ENCODE data around the gene HLA-C. TPM values are rescaled to one million over a fixed set of nuclear protein-coding genes. Genes with fewer than 3 reads are reported as not detected.
"Not testable (repeated sequence)": the region's sequence is repeated elsewhere in the genome, so short reads cannot be mapped to it uniquely, and the experiment has no call there.

The HLA-C gene
- 156 TPM for total RNA-seq
- long read RNA-seq, transcript HLA-C-203 (8 exons, 1,554 nt): minor isoform, 25 of 879 reads
- long read RNA-seq, transcript HLA-C-201 (8 exons, 1,536 nt): major isoform, 773 of 879 reads
- long read RNA-seq, transcript HLA-C-208 (6 exons, 1,880 nt): minor isoform, 13 of 879 reads
- long read RNA-seq, partial matches to known transcripts: 32 of 879 reads
- long read RNA-seq, other reads (novel, unspliced or antisense): 35 of 879 reads

DNA sequence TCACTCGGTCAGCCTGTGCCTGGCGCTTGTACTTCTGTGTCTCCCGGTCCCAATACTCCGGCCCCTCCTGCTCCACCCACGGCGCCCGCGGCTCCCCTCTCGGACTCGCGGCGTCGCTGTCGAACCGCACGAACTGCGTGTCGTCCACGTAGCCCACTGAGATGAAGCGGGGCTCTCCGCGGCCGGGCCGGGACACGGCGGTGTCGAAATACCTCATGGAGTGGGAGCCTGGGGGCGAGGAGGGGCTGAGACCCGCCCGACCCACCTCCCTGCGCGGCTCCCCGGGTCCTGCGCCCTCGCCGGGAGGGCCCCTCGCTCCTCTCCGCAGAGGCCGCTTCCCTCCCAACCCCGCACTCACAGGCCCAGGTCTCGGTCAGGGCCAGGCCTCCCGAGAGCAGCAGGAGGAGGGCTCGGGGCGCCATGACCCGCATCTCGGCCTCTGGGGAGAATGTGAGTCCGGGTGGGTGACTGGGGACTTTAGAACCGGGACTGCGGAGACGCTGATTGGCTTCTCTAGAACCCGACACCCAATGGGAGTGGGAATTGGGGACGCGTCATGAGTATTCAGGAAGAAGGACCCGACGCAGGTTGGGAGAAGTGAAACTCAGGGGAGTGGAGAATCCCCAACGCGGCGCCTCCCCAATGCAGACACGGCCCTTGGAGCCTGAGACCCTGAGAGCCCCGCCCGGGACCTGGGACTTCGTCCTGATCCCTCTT is at the start of gene HLA-C:
HLA-C (minus strand) TSS at position 452 of the 717 bp plus-strand sequence; CDS start at position 431, 21 bp downstream.
- DNase-seq: peak; percentile 88
- ATAC-seq (ENCODE audit: poor library complexity): peak; percentile 99
- intact Hi-C loops (cut with DNase I): no loop called here

GRCh38 chr6:31321005-31321707 is 49.3 kb upstream of the HLA-C start:
- ATAC-seq (ENCODE audit: poor library complexity) (no peak), DNase-seq (no peak)
- intact Hi-C loops (cut with DNase I): no loop called here

DNA sequence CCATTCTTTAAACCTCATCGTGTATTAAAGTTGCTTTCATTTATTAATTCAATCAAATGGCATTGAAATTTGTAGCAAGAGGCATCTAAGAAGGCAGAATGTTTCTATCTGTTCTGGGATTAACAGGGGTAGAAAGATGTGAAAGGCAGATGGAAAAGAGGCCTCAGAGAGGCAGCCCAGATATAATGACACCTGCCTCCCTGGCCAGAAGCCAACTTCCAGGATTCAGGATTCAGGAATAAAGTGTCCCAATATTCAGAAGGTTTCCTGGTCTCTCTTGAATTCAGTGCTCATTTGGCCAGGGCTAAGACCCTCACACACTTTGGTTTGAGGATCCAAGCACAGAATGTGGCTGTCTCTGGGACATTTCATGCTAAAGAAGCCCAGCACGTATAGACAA is 45.1 kb upstream of the HLA-C start:
- DNase-seq (no peak), ATAC-seq (ENCODE audit: poor library complexity) (no peak)
- intact Hi-C loops (cut with DNase I): no loop called here

GRCh38 chr6:31309641-31310040 is 37.7 kb upstream of the HLA-C start:
- ATAC-seq (ENCODE audit: poor library complexity) (no peak), DNase-seq (no peak)
- intact Hi-C loops (cut with DNase I): no loop called here

GRCh38 chr6:31308845-31309175 is 36.9 kb upstream of the HLA-C start:
- no peak for DNase-seq
- intact Hi-C loops (cut with DNase I): no loop called here
- no peak for ATAC-seq (ENCODE audit: poor library complexity)

GRCh38 chr6:31308050-31308844 is 36.4 kb upstream of the HLA-C start:
- ATAC-seq (ENCODE audit: poor library complexity) (peak; percentile 25), DNase-seq (peak; percentile 61)
- intact Hi-C loops (cut with DNase I): no loop called here

GRCh38 chr6:31307669-31308049 is 35.8 kb upstream of the HLA-C start:
- DNase-seq (no peak), ATAC-seq (ENCODE audit: poor library complexity) (no peak)
- intact Hi-C loops (cut with DNase I): no loop called here

GRCh38 chr6:31305703-31306219 is 33.9 kb upstream of the HLA-C start:
- intact Hi-C loops (cut with DNase I): no loop called here
- ATAC-seq (ENCODE audit: poor library complexity): no peak

DNA sequence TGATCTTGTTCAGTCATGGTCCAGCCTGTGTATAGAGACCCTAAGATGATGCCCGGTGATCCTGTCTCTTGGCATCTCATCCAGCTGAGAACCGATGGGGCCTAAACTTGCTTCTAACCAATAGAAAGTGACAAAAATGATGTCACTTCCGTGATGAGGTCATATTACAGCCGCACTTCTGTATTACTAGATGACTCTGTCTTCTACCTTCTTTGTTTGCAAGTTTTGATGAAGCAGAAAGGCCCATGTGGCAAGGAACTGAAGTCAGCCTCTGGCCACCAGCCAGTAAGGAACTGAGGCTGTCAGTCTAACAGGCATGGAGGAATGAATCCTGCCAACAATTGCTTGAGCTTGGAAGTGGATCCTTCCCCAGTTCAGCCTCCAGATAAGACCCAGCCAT is 32.8 kb upstream of the HLA-C start:
- ATAC-seq (ENCODE audit: poor library complexity) (no peak), DNase-seq (no peak)
- intact Hi-C loops (cut with DNase I): no loop called here

More at GRCh38 chr6:31305703-31306219, 33.9 kb upstream of the HLA-C start:
- DNase-seq: no peak

DNA sequence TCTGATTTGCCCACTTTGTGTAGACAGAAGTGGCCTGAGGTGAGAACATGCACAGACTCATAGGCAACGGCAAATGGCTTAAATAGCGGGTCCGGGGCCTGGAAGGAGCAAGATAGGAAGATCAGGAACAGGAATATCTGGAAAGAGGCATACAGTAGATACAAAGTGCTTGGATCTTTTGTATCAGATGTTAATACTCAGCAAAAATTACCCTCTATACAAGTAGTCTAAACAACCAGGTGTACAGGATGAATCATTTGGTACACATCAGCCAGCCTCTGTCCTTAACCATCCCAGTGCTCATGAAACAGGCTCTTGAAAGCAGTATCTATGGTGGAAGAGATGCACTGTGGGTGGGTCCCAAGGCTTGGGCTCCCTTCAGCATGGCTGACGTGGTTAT is 28.9 kb upstream of the HLA-C start:
- intact Hi-C loops (cut with DNase I): no loop called here
- DNase-seq (no peak), ATAC-seq (ENCODE audit: poor library complexity) (no peak)

- intact Hi-C loops (cut with DNase I): no loop called here
- ATAC-seq (ENCODE audit: poor library complexity) (no peak), DNase-seq (no peak)
Measured at GRCh38 chr6:31299947-31300346, 28.1 kb upstream of the HLA-C start.

DNA sequence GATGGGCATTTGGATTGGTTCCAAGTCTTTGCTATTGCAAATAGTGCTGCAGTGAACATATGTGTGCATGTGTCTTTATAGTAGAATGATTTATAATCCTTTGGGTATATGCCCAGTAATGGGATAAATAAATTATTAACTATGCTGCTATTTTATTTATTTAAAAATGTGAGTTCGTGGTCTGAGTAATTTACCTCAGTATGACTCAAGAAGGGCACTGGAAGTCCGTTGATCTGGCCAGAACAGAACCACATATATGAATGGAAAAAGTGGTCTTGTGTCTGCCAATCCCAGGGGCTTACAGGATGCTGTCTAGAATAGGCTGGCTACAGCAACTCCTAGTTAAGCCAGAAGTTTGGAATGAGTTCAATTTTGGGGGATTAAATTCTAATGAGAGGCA is 27.6 kb upstream of the HLA-C start:
- intact Hi-C loops (cut with DNase I): no loop called here
- ATAC-seq (ENCODE audit: poor library complexity) (no peak), DNase-seq (no peak)

- intact Hi-C loops (cut with DNase I): no loop called here
- no peak for ATAC-seq (ENCODE audit: poor library complexity)
Measured at GRCh38 chr6:31294056-31294455, 22.2 kb upstream of the HLA-C start.

GRCh38 chr6:31293343-31293742 is 21.5 kb upstream of the HLA-C start:
- intact Hi-C loops (cut with DNase I): no loop called here
- no peak for DNase-seq
- ATAC-seq (ENCODE audit: poor library complexity): no peak

More at GRCh38 chr6:31294056-31294455, 22.2 kb upstream of the HLA-C start:
- no peak for DNase-seq

DNA sequence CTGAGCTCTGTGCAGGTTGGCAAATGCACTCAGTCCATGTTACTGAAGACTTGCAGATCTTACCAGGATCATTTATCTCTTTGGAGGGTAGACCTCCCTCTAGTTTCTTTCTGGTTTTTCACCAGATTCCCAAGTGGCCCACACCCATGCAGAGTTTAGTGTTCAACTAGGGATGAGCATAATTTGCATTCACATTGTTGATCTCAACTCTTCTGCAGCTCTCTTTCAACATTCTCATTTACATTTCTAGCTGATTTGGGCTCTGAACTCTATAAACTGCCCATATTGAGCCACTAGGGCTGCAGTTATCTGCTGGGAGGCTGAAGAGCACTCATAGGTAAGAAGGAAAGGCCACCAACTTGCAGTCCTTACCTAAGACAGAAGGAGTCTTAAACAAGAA is 17.9 kb upstream of the HLA-C start:
- intact Hi-C loops (cut with DNase I): no loop called here
- DNase-seq (no peak), ATAC-seq (ENCODE audit: poor library complexity) (no peak)

- DNase-seq: no peak
- intact Hi-C loops (cut with DNase I): no loop called here
- ATAC-seq (ENCODE audit: poor library complexity): no peak
Measured at GRCh38 chr6:31287619-31288018, 15.7 kb upstream of the HLA-C start.

DNA sequence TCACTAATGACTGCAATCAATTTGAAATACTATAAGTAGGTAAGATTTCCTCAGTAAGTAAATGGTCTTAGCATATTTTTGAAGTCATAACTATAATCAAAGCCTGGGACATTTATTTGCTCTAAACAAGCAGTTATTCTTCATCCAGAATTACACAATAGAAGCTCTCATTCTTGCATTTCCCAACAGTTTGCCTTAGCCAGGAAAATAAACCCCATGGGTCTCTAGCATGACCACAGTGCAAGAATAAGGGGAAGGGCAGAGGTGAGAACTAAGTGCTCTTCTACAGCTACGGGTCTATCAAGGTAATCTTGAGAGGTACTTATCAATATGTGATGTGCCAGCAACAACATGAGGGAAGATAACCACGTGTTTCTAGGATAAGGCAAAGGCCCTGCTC is 14.1 kb upstream of the HLA-C start:
- no peak for DNase-seq

DNA sequence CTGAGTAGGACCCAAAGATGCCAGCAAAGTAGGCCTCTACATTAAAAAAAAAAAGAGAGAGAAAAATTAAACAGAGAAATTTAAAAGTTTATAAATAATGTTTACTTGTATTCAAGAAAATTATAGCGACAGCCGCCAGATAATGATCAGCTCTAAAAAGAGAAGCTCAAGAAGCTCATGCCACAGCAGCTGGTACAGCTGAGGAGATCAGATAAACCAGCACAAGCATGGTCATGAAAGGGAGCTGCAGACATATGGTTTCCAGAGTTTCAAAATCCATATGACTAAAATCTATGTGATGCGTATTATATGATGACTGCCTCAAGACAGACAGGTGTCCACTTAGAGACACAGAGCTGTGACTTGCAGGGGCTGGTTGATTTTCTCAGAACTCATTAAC is 13.6 kb upstream of the HLA-C start:
- no peak for DNase-seq
- intact Hi-C loops (cut with DNase I): no loop called here
- no peak for ATAC-seq (ENCODE audit: poor library complexity)

More for the DNA sequence above, 14.1 kb upstream of the HLA-C start:
- intact Hi-C loops (cut with DNase I): no loop called here
- ATAC-seq (ENCODE audit: poor library complexity): peak; percentile 73

DNA sequence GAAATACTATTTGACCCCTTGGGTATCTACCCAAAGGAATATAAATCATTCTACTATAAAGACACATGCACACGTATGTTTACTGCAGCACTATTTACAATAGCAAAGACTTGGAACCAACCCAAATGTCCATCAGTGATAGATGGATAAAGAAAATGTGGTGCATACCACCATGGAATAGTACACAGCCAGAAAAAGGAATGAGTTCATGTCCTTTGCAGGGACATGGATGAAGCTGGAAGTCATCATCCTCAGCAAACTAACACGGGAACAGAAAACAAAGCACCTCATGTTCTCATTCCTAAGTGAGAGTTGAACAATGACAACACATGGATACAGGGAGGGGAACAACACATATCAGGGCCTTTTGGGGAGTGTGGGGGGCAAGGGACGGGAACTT is 7.8 kb upstream of the HLA-C start:
- intact Hi-C loops (cut with DNase I): not testable (repeated sequence)

More for the DNA sequence above, 7.8 kb upstream of the HLA-C start:
- DNase-seq; ATAC-seq (ENCODE audit: poor library complexity): not testable (repeated sequence)
